ENCODE results near the gene FGFR2. TPM values are rescaled to one million over a fixed set of nuclear protein-coding genes. Genes with fewer than 3 reads are reported as not detected.
"Not testable (repeated sequence)": the region's sequence is repeated elsewhere in the genome, so short reads cannot be mapped to it uniquely, and the experiment has no call there.

FGFR2 gene
- total RNA-seq, 1 donor = 0.86 TPM

DNA sequence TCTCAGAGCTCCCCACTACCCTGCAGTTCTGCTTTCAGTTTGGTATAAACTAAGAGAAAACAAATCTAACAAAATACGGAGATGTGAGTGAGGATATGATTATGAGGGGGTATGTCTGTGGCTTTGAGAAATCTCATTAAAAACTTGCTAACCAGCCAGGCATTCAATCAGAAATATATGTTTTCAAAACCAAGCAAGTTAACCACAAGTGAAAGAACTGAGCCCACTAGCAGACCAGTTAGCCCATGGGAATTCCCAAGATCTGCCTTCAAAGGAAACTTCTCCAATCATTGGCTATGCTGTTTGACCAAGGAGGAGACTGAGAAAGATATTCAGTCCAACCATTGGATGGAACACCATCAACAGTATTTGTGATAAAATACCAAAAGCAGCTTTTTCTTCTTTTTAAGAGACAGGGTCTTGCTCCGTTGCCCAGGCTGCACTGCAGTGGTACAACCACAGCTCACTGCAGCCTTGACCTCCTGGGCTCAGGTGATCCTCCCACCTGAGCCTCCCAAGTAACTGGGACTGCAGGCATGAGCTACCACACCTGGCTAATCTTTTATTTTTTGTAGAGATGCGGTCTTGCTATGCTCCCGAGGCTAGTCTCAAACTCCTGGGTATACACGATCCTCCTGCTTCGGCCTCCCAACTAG is 41.2 kb downstream of the FGFR2 start:
- peak; percentile 1 for DNase-seq (ENCODE audit: low read depth)
- no peak overlapping the region for H3K4me3 ChIP-seq (ENCODE audit: low read depth, low read length)
- TF ChIP-seq, protein P1, sequence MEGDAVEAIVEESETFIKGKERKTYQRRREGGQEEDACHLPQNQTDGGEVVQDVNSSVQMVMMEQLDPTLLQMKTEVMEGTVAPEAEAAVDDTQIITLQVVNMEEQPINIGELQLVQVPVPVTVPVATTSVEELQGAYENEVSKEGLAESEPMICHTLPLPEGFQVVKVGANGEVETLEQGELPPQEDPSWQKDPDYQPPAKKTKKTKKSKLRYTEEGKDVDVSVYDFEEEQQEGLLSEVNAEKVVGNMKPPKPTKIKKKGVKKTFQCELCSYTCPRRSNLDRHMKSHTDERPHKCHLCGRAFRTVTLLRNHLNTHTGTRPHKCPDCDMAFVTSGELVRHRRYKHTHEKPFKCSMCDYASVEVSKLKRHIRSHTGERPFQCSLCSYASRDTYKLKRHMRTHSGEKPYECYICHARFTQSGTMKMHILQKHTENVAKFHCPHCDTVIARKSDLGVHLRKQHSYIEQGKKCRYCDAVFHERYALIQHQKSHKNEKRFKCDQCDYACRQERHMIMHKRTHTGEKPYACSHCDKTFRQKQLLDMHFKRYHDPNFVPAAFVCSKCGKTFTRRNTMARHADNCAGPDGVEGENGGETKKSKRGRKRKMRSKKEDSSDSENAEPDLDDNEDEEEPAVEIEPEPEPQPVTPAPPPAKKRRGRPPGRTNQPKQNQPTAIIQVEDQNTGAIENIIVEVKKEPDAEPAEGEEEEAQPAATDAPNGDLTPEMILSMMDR (IDR thresholded peaks at IDR 0.05; ENCODE audit: insufficient read depth, low read depth, low read length) = no peak

DNA sequence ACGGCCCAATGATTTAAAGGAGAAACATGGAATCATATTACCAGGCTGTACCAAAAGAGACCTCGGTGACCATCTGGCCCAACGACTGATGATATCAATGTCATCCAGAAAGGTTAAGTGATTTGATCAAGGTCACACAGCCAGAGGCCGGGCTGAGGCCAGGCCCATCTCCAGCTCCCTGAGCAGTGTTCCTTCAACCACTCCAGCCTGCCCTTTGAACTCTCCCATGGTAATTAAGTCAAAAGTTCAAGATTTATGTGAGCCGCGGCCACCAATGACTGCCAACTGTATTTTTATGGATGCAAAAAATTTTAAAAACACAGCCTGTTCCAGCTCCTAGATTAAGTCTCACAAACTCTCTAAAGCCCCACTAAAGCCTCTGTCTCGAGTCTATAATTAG is 41.8 kb downstream of the FGFR2 start:
- DNase-seq (ENCODE audit: low read depth) = peak; percentile 3
- H3K4me3 ChIP-seq (ENCODE audit: low read depth, low read length) = no peak overlapping the region
- TF ChIP-seq, protein P1 (IDR thresholded peaks at IDR 0.05; ENCODE audit: insufficient read depth, low read depth, low read length) = no peak

- not testable (repeated sequence) for DNase-seq (ENCODE audit: low read depth); H3K4me3 ChIP-seq (ENCODE audit: low read depth, low read length)
Measured at GRCh38 chr10:121554916-121555315, 43.3 kb downstream of the FGFR2 start.

DNA sequence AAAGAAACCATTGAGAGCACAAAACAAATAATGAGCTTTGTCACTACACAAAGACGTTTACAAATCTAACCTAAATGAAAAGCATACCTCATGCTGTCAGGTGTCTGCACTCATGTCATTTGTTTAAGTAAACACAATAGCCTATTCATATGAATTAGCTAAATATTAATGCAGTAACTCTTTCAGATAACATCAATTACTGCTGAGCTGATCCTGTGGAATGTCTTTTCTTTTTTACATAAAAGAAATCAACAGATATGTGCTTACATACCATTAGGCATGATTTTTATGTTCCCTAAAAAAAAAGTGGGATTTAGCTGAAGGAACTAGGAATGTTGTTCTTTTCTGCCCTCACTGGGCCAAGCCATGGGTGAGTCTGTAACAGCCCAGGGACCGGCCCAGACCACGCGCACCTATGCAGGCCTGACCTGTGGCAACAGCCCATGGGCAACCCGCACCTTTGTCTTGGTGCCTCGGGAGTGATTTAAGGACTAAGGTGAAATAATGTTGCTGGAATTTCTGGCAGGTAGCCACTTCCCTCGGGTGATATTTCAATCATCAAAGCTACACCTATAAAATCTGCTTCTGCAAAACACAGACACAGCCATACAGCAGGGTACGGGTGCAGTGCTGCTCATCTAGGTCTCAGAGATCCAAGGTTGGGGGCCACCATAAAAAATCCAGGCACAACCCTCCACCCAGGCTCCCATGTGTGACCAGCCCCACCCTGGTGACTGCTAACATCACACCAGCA is 44.6 kb downstream of the FGFR2 start:
- TF ChIP-seq, protein P1 (IDR thresholded peaks at IDR 0.05; ENCODE audit: insufficient read depth, low read depth, low read length) = no peak
- no peak for DNase-seq (ENCODE audit: low read depth)
- H3K4me3 ChIP-seq (ENCODE audit: low read depth, low read length) = no peak overlapping the region

DNA sequence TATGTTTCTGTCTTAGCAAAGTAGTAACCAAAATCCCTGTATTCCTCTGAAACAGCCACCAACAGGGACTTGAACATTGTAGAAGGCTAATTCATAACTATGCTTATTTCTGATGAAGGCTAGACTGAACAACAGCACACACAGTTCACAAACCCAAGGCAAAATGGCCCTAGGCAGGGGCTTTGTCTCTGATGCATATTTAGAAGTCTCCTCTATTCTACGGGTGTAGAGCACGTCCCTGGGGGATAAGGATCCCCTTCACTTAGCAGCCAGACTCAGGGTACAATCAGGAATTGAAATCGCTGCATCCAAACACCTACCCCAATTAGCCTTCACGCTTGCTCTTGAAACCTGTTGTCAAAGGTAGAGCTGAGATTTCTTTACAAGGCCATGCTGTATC is 45.5 kb downstream of the FGFR2 start:
- no peak overlapping the region for H3K4me3 ChIP-seq (ENCODE audit: low read depth, low read length)
- TF ChIP-seq, protein P1 (IDR thresholded peaks at IDR 0.05; ENCODE audit: insufficient read depth, low read depth, low read length) = no peak
- no peak for DNase-seq (ENCODE audit: low read depth)

GRCh38 chr10:121551210-121551885 is 46.9 kb downstream of the FGFR2 start:
- TF ChIP-seq, protein P1 (IDR thresholded peaks at IDR 0.05; ENCODE audit: insufficient read depth, low read depth, low read length) = no peak
- H3K4me3 ChIP-seq (ENCODE audit: low read depth, low read length) = no peak overlapping the region
- no peak for DNase-seq (ENCODE audit: low read depth)

GRCh38 chr10:121544301-121544869 is 53.9 kb downstream of the FGFR2 start:
- TF ChIP-seq, protein P1 (IDR thresholded peaks at IDR 0.05; ENCODE audit: insufficient read depth, low read depth, low read length) = no peak
- DNase-seq (ENCODE audit: low read depth) = no peak

More at GRCh38 chr10:121544301-121544869, 53.9 kb downstream of the FGFR2 start:
- no peak overlapping the region for H3K4me3 ChIP-seq (ENCODE audit: low read depth, low read length)
